Coronary artery (tissue), 2 donors: ENCODE measurements around the gene FBXL2.
A peak's percentile ranks its signal among the peaks of the same experiment; 100 is the strongest.
"Not testable (repeated sequence)": the region's sequence is repeated elsewhere in the genome, so short reads cannot be mapped to it uniquely, and the experiment has no call there.

Experiments
- DNase-seq: peaks from one replicate; pipeline ENCODE4 v3.0.0-alpha.2; 2017; ENCODE audit warnings: low spot score
- H3K27ac ChIP-seq, 2 donors: fragments of 200-600 bp; sonication (generic); one replicate each; pipeline ENCODE4 v1.5.1; 2016 to 2019
- H3K4me3 ChIP-seq: fragments of 200-600 bp; sonication (generic); 2 replicates; pipeline ENCODE4 v1.5.1; 2016; ENCODE audit warnings: mild to moderate bottlenecking, moderate library complexity
- CTCF ChIP-seq: fragments of 200-600 bp; sonication (generic); IDR thresholded peaks from one replicate; pipeline ENCODE4 v1.5.1; 2019; ENCODE audit warnings: antibody characterized with exemption

The FBXL2 gene

GRCh38 chr3:33334364-33334763, 57.1 kb downstream of the FBXL2 start:
- DNase-seq = no peak
- TF ChIP-seq CTCF = no peak
- no peak overlapping the region for H3K4me3 ChIP-seq
- H3K27ac ChIP-seq = no peak overlapping the region

GRCh38 chr3:33338936-33339465, 61.8 kb downstream of the FBXL2 start:
- DNase-seq, H3K27ac ChIP-seq, H3K4me3 ChIP-seq: not testable (repeated sequence)

- H3K27ac ChIP-seq = no peak overlapping the region
- DNase-seq = no peak
- no peak for TF ChIP-seq CTCF
- H3K4me3 ChIP-seq = no peak overlapping the region
These were observed 62.5 kb downstream of the FBXL2 start for GRCh38 chr3:33339758-33340157.

GRCh38 chr3:33355611-33356010, 78.4 kb downstream of the FBXL2 start:
- no peak for DNase-seq
- H3K4me3 ChIP-seq = peak overlapping the region; percentile 53

GRCh38 chr3:33358172-33358781, 81.0 kb downstream of the FBXL2 start:
- no peak for TF ChIP-seq CTCF
- Histone ChIP-seq H3K27ac (no peak overlapping the region), H3K4me3 (no peak overlapping the region)
- no peak for DNase-seq

More at GRCh38 chr3:33355611-33356010, 78.4 kb downstream of the FBXL2 start:
- H3K27ac ChIP-seq = no peak overlapping the region
- no peak for TF ChIP-seq CTCF

- H3K27ac ChIP-seq = no peak overlapping the region
- DNase-seq = no peak
- TF ChIP-seq CTCF = no peak
- H3K4me3 ChIP-seq = no peak overlapping the region
These were observed 83.0 kb downstream of the FBXL2 start for GRCh38 chr3:33360136-33360825.

GRCh38 chr3:33363113-33363800, 86.0 kb downstream of the FBXL2 start:
- TF ChIP-seq CTCF = no peak
- DNase-seq = no peak
- Histone ChIP-seq H3K4me3 (no peak overlapping the region), H3K27ac (no peak overlapping the region)
